GM21717 (cell line): Measurements from ENCODE around the gene CD300C.
"Not testable (repeated sequence)": the region's sequence is repeated elsewhere in the genome, so short reads cannot be mapped to it uniquely, and the experiment has no call there.

Source experiments
- ATAC-seq: cut with Tn5 transposase; IDR thresholded peaks from one replicate; pipeline ENCODE4 v1.9.1; 2021; ENCODE audit warnings: mild to moderate bottlenecking, moderate library complexity; ENCODE audit not compliant: unreplicated experiment

Gene CD300C

GRCh38 chr17:74563358-74563757 is 17.4 kb upstream of the CD300C start:
- ATAC-seq: no peak

GRCh38 chr17:74561586-74561985 is 15.7 kb upstream of the CD300C start:
- ATAC-seq: no peak

- no peak for ATAC-seq
Observed at GRCh38 chr17:74558882-74559519, 13.1 kb upstream of the CD300C start.

GRCh38 chr17:74558402-74558801 is 12.5 kb upstream of the CD300C start:
- ATAC-seq: not testable (repeated sequence)

GRCh38 chr17:74555427-74555940 is 9.6 kb upstream of the CD300C start:
- no peak for ATAC-seq

- ATAC-seq: no peak
Observed at GRCh38 chr17:74554909-74555308, 9.0 kb upstream of the CD300C start.

GRCh38 chr17:74552037-74552436 is 6.1 kb upstream of the CD300C start:
- no peak for ATAC-seq

GRCh38 chr17:74550602-74551001 is 4.7 kb upstream of the CD300C start:
- ATAC-seq: no peak

GRCh38 chr17:74549343-74549742 is 3.4 kb upstream of the CD300C start:
- no peak for ATAC-seq

GRCh38 chr17:74547736-74548135 is 1.8 kb upstream of the CD300C start:
- no peak for ATAC-seq

GRCh38 chr17:74547264-74547663 is 1.3 kb upstream of the CD300C start:
- ATAC-seq: no peak

- no peak for ATAC-seq
Observed at GRCh38 chr17:74546586-74546985, 671 bp upstream of the CD300C start.

- no peak for ATAC-seq
Observed at GRCh38 chr17:74544991-74545842, 698 bp downstream of the CD300C start.

- ATAC-seq: no peak
Observed at GRCh38 chr17:74543891-74544760, 1.8 kb downstream of the CD300C start.

GRCh38 chr17:74543406-74543805 is 2.5 kb downstream of the CD300C start:
- no peak for ATAC-seq

- ATAC-seq: no peak
Observed at GRCh38 chr17:74542727-74543383, 3.1 kb downstream of the CD300C start.

- no peak for ATAC-seq
Observed at GRCh38 chr17:74542166-74542565, 3.7 kb downstream of the CD300C start.

- no peak for ATAC-seq
Observed at GRCh38 chr17:74541176-74542111, 4.5 kb downstream of the CD300C start.

- no peak for ATAC-seq
Observed at GRCh38 chr17:74539281-74539820, 6.6 kb downstream of the CD300C start.
